ENCODE measurements around the gene TM4SF18. TPM values are rescaled to one million over a fixed set of nuclear protein-coding genes. Genes with fewer than 3 reads are reported as not detected.

The TM4SF18 gene, protein sequence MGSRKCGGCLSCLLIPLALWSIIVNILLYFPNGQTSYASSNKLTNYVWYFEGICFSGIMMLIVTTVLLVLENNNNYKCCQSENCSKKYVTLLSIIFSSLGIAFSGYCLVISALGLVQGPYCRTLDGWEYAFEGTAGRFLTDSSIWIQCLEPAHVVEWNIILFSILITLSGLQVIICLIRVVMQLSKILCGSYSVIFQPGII
- total RNA-seq (10 to 100 TPM in 1 of 2 donors, 1 to 10 TPM in 1; 4.4 to 28.5 TPM), polyA plus RNA-seq (1 to 10 TPM; 2.1 to 3.8 TPM)
- long read RNA-seq, donor 1, partial matches to known transcripts = 0 of 7 reads
- long read RNA-seq, donor 1, other reads (novel, unspliced or antisense) = 0 of 7 reads
- long read RNA-seq, donor 2, partial matches to known transcripts = 0 of 3 reads
- long read RNA-seq, donor 2, other reads (novel, unspliced or antisense) = 0 of 3 reads
- long read RNA-seq, donor 3, partial matches to known transcripts = 0 of 3 reads
- long read RNA-seq, donor 3, other reads (novel, unspliced or antisense) = 0 of 3 reads
- long read RNA-seq, donor 4 = 0 reads
- long read RNA-seq, donor 5, transcript TM4SF18-201 (6 exons, 3,852 nt) = major isoform, 5 of 5 reads
- long read RNA-seq, donor 5, partial matches to known transcripts = 0 of 5 reads
- long read RNA-seq, donor 5, other reads (novel, unspliced or antisense) = 0 of 5 reads

- Histone ChIP-seq H3K9me3 (ENCODE audit: control insufficient read depth in 4 of 4, insufficient read depth in 3 of 4, low read length in 3 of 4) (no peaks in the 10 kb centered on the region), H3K4me3 (no peak within 1 kb of the TSS), H3K27ac (ENCODE audit: low read depth in 1 of 2, low read length in 1 of 2) (peak within 1 kb of the TSS; percentile 40 to 77), H3K27me3 (ENCODE audit: control insufficient read depth in 3 of 3, insufficient read depth in 3 of 3, low read length in 2 of 3) (no peaks in the 10 kb centered on the region), H3K9ac (ENCODE audit: insufficient read depth in 1 of 2, low read length in 2 of 2) (no peak within 1 kb of the TSS), H3K4me1 (ENCODE audit: control insufficient read depth in 5 of 5, insufficient read depth in 5 of 5, low read length in 5 of 5) (peaks cover 0 to 5% (median 0%) of the 10 kb centered on the region in 5 donors), H3K36me3 (ENCODE audit: control insufficient read depth in 4 of 4, insufficient read depth in 4 of 4, low read length in 4 of 4) (no peaks in the 10 kb centered on the region)
- 68 to 78% methylated on average over 11 of the region's 11 CpGs for WGBS, 2 donors
- no peak for TF ChIP-seq CTCF (IDR thresholded peaks at IDR 0.05; ENCODE audit: control extremely low read depth, extremely low read depth)
- ATAC-seq (ENCODE audit: insufficient read depth, low FRiP score) = no peak
- DNase-seq = no peak
Observed at GRCh38 chr3:149333176-149333859, at the start of gene TM4SF18. TM4SF18 (minus strand) TSS chr3:149333636; CDS start chr3:149333382, 254 bp downstream.

DNA sequence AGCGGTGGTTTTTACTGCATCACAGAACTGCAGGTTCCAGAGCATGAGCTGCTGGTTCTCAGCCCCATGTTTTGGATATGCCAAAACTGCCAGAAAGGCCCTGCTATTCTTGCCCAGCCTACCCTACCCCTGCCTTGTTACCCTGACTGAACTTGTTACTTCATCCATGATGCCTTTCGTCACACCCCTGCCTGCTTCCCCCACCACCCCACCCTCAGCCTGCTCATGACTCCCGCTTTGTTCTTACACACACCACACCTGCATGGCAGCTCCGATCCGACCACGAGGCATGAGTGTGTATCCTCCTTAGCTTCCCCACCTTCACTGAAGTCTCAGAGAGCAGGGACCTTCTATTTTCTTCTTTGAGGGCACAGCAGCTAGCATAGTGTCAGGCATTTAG lies 49.1 kb upstream of the TM4SF18 start:
- H3K27me3 ChIP-seq (ENCODE audit: control insufficient read depth in 3 of 3, insufficient read depth in 3 of 3, low read length in 2 of 3) = no peaks in the 10 kb centered on the region
- no peak overlapping the region for H3K27ac ChIP-seq (ENCODE audit: low read depth in 1 of 2, low read length in 1 of 2)
- no peak overlapping the region for H3K9ac ChIP-seq (ENCODE audit: insufficient read depth in 1 of 2, low read length in 2 of 2)
- TF ChIP-seq CTCF (IDR thresholded peaks at IDR 0.05; ENCODE audit: control extremely low read depth, extremely low read depth) = no peak
- H3K4me3 ChIP-seq = no peak overlapping the region
- no peaks in the 10 kb centered on the region for H3K9me3 ChIP-seq (ENCODE audit: control insufficient read depth in 4 of 4, insufficient read depth in 3 of 4, low read length in 3 of 4)
- ATAC-seq (ENCODE audit: insufficient read depth, low FRiP score) (no peak), DNase-seq (no peak)
- peaks cover 4 to 22% (median 8%) of the 10 kb centered on the region in 5 donors for H3K4me1 ChIP-seq (ENCODE audit: control insufficient read depth in 5 of 5, insufficient read depth in 5 of 5, low read length in 5 of 5)
- H3K36me3 ChIP-seq (ENCODE audit: control insufficient read depth in 4 of 4, insufficient read depth in 4 of 4, low read length in 4 of 4) = no peaks in the 10 kb centered on the region
- 77 to 84% methylated on average over 6 of the region's 6 CpGs for WGBS, 2 donors

DNA sequence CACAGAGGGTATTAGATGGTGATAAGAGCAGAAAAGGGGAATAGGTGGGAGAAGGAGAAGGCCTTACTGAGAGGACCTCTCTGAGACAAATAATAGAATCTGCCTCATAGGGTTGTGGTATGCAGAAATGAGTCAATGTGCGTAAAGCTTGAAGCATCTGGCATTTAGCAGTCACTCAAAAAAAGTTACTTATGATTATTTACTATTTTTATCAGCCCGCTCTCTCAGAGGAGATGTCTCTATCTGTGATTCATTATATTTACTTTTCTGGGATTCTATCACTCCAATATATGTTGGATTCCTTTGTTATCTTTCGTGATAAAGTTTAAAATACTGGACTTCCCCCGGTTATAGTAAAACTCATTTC lies 48.6 kb upstream of the TM4SF18 start:
- H3K27ac ChIP-seq (ENCODE audit: low read depth in 1 of 2, low read length in 1 of 2) = no peak overlapping the region
- DNase-seq (no peak), ATAC-seq (ENCODE audit: insufficient read depth, low FRiP score) (no peak)
- H3K36me3 ChIP-seq (ENCODE audit: control insufficient read depth in 4 of 4, insufficient read depth in 4 of 4, low read length in 4 of 4) = no peaks in the 10 kb centered on the region
- no peak for TF ChIP-seq CTCF (IDR thresholded peaks at IDR 0.05; ENCODE audit: control extremely low read depth, extremely low read depth)
- H3K27me3 ChIP-seq (ENCODE audit: control insufficient read depth in 3 of 3, insufficient read depth in 3 of 3, low read length in 2 of 3) = no peaks in the 10 kb centered on the region
- 82 to 89% methylated on average over 4 of the region's 4 CpGs for WGBS, 2 donors
- no peak overlapping the region for H3K9ac ChIP-seq (ENCODE audit: insufficient read depth in 1 of 2, low read length in 2 of 2)
- H3K4me1 ChIP-seq (ENCODE audit: control insufficient read depth in 5 of 5, insufficient read depth in 5 of 5, low read length in 5 of 5) = peaks cover 4 to 26% (median 12%) of the 10 kb centered on the region in 5 donors
- no peaks in the 10 kb centered on the region for H3K9me3 ChIP-seq (ENCODE audit: control insufficient read depth in 4 of 4, insufficient read depth in 3 of 4, low read length in 3 of 4)
- H3K4me3 ChIP-seq = no peak overlapping the region
